Neuronal stem cell (in vitro differentiated cells): Measurements from ENCODE around the gene ZNF845.

Experiments used
- DNase-seq: peaks from one replicate; pipeline ENCODE4 v3.0.0-alpha.2; 2013; ENCODE audit warnings: low spot score
- H2AFZ ChIP-seq: one replicate; pipeline ENCODE4 v1.6.1; 2013; ENCODE audit warnings: mild to moderate bottlenecking, low read length, inconsistent platforms
- H2AK5ac ChIP-seq: 2 replicates; pipeline ENCODE4 v1.6.1; 2013; ENCODE audit warnings: low read depth, mild to moderate bottlenecking, inconsistent platforms, low read length, moderate library complexity, mixed read lengths
- H2BK120ac ChIP-seq: 2 replicates; pipeline ENCODE4 v1.6.1; 2013; ENCODE audit warnings: low read depth, mild to moderate bottlenecking, inconsistent platforms, low read length, moderate library complexity, mixed read lengths
- H2BK12ac ChIP-seq: one replicate; pipeline ENCODE4 v1.6.1; 2013; ENCODE audit warnings: low read length, inconsistent platforms
- H2BK15ac ChIP-seq: 2 replicates; pipeline ENCODE4 v1.6.1; 2013; ENCODE audit warnings: mild to moderate bottlenecking, low read length, inconsistent platforms, mixed read lengths
- H2BK5ac ChIP-seq: one replicate; pipeline ENCODE4 v1.6.1; 2013; ENCODE audit warnings: inconsistent platforms, mild to moderate bottlenecking, low read length, moderate library complexity
- H3K14ac ChIP-seq: one replicate; pipeline ENCODE4 v1.6.1; 2013; ENCODE audit warnings: low read length, inconsistent platforms
- H3K18ac ChIP-seq: 2 replicates; pipeline ENCODE4 v1.6.1; 2013; ENCODE audit warnings: low read length, inconsistent platforms
- H3K23ac ChIP-seq: 2 replicates; pipeline ENCODE4 v1.6.1; 2013; ENCODE audit warnings: low read depth, mild to moderate bottlenecking, mixed read lengths, low read length, inconsistent platforms; ENCODE audit not compliant: poor library complexity
- H3K27ac ChIP-seq: replicated peaks from 3 replicates; pipeline ENCODE4 v1.5.1; 2013; ENCODE audit warnings: low read length, inconsistent platforms
- H3K27me3 ChIP-seq, 3 experiments: 2 replicates each; pipeline ENCODE4 v1.6.1; 2013; ENCODE audit warnings: low read length in 3 of 3, mild to moderate bottlenecking in 2 of 3, inconsistent platforms in 1 of 3, low read depth in 1 of 3, mixed read lengths in 1 of 3, moderate library complexity in 1 of 3; ENCODE audit not compliant: control insufficient read depth in 3 of 3, insufficient read depth in 3 of 3
- H3K36me3 ChIP-seq, 2 donors: replicated peaks in 1 of 2; 2 replicates each; pipeline ENCODE4 v1.6.1; 2013; ENCODE audit warnings: low read length in 2 of 2; ENCODE audit not compliant: control insufficient read depth in 2 of 2, insufficient read depth in 2 of 2
- H3K4ac ChIP-seq: 2 replicates; pipeline ENCODE4 v1.6.1; 2013; ENCODE audit warnings: inconsistent platforms, mild to moderate bottlenecking, low read length, moderate library complexity
- H3K4me1 ChIP-seq, 2 donors: 1 replicate in 1 of 2; 2 replicates in 1 of 2; pipeline ENCODE4 v1.6.1; 2013; ENCODE audit warnings: low read length in 2 of 2, low read depth in 1 of 2; ENCODE audit not compliant: control insufficient read depth in 2 of 2, insufficient read depth in 1 of 2
- H3K4me2 ChIP-seq: one replicate; pipeline ENCODE4 v1.6.1; 2013; ENCODE audit warnings: mild to moderate bottlenecking, low read length, inconsistent platforms; ENCODE audit not compliant: insufficient read depth, poor library complexity, severe bottlenecking
- H3K4me3 ChIP-seq, 2 donors: 2 replicates each; pipeline ENCODE4 v1.5.1; 2013; ENCODE audit warnings: low read length in 2 of 2, mild to moderate bottlenecking in 2 of 2, inconsistent platforms in 1 of 2, moderate library complexity in 1 of 2
- H3K79me1 ChIP-seq: one replicate; pipeline ENCODE4 v1.6.1; 2013; ENCODE audit warnings: low read depth, mild to moderate bottlenecking, inconsistent platforms, low read length, moderate library complexity
- H3K9ac ChIP-seq: one replicate; pipeline ENCODE4 v1.6.1; 2013; ENCODE audit warnings: mild to moderate bottlenecking, low read depth, low read length, inconsistent platforms; ENCODE audit not compliant: poor library complexity
- H3K9me3 ChIP-seq, 2 donors: replicated peaks in 1 of 2; 2 replicates each; pipeline versions ENCODE3 to v1.6.1; 2013; ENCODE audit warnings: low read length in 2 of 2, mild to moderate bottlenecking in 2 of 2, inconsistent platforms in 1 of 2, low read depth in 1 of 2, mixed read lengths in 1 of 2, moderate library complexity in 1 of 2; ENCODE audit not compliant: control insufficient read depth in 2 of 2, insufficient read depth in 1 of 2
- H4K8ac ChIP-seq: one replicate; pipeline ENCODE4 v1.6.1; 2013; ENCODE audit warnings: low read depth, mild to moderate bottlenecking, inconsistent platforms, low read length, moderate library complexity
- H4K91ac ChIP-seq: one replicate; pipeline ENCODE4 v1.6.1; 2013; ENCODE audit warnings: low read length, low read depth, mild to moderate bottlenecking, inconsistent platforms; ENCODE audit not compliant: poor library complexity
- WGBS, 2 donors: extraction: QIAGEN DNeasy Blood & Tissue Kit; methylation state at CpG; one replicate each; pipeline ENCODE4 v1.1.7; 2013; ENCODE audit warnings: missing lambda C conversion rate in 2 of 2, mixed read lengths in 1 of 2; ENCODE audit not compliant: insufficient read length in 2 of 2, insufficient replicate concordance in 1 of 2; ENCODE audit errors: extremely low coverage in 2 of 2; 5-methylcytosine and 5-hydroxymethylcytosine counted together

Gene ZNF845

GRCh38 chr19:53389571-53389970, 56.0 kb downstream of the ZNF845 start:
- Histone ChIP-seq H3K36me3 (peaks cover 0 to 2% of the 10 kb centered on the region in 2 donors), H2BK15ac (no peak overlapping the region), H2BK120ac (no peak overlapping the region), H2BK12ac (no peak overlapping the region), H3K4ac (no peak overlapping the region), H2BK5ac (no peak overlapping the region), H3K4me1 (peaks cover 0 to 3% of the 10 kb centered on the region in 2 donors), H3K14ac (no peak overlapping the region), H3K4me2 (no peak overlapping the region), H4K8ac (no peak overlapping the region), H3K27ac (no peak overlapping the region), H3K9ac (no peak overlapping the region), H3K4me3 (no peak overlapping the region), H3K23ac (no peak overlapping the region), H3K18ac (no peak overlapping the region), H3K27me3 (no peaks in the 10 kb centered on the region), H2AFZ (no peak overlapping the region), H3K79me1 (no peaks in the 10 kb centered on the region), H4K91ac (no peak overlapping the region), H3K9me3 (peaks cover 6 to 22% of the 10 kb centered on the region in 2 donors), H2AK5ac (no peak overlapping the region)
- WGBS, 2 donors = no CpG with 5 or more reads among the region's 8 CpGs
- DNase-seq = no peak

- H3K27ac ChIP-seq = no peak overlapping the region
- peak overlapping the region; percentile 11 for H3K4me2 ChIP-seq
- no peak overlapping the region for H3K23ac ChIP-seq
- no peak overlapping the region for H2BK15ac ChIP-seq
- no peak overlapping the region for H3K14ac ChIP-seq
- peaks cover 6 to 18% of the 10 kb centered on the region in 2 donors for H3K9me3 ChIP-seq
- H2BK5ac ChIP-seq = no peak overlapping the region
- H2BK12ac ChIP-seq = no peak overlapping the region
- no peak overlapping the region for H3K18ac ChIP-seq
- no peak overlapping the region for H3K9ac ChIP-seq
- no peak overlapping the region for H4K8ac ChIP-seq
- H3K4me1 ChIP-seq = peaks cover 0 to 3% of the 10 kb centered on the region in 2 donors
- H4K91ac ChIP-seq = no peak overlapping the region
- no peaks in the 10 kb centered on the region for H3K27me3 ChIP-seq
- H2AFZ ChIP-seq = no peak overlapping the region
- no CpG with 5 or more reads among the region's 22 CpGs for WGBS, 2 donors
- H3K79me1 ChIP-seq = peaks cover under 1% of the 10 kb centered on the region
- no peak overlapping the region for H2AK5ac ChIP-seq
- peaks cover 0 to 2% of the 10 kb centered on the region in 2 donors for H3K36me3 ChIP-seq
- H2BK120ac ChIP-seq = no peak overlapping the region
- no peak for DNase-seq
- no peak overlapping the region for H3K4me3 ChIP-seq
- no peak overlapping the region for H3K4ac ChIP-seq
Observed at GRCh38 chr19:53389978-53390377, 56.4 kb downstream of the ZNF845 start.

GRCh38 chr19:53394522-53394973, 61.0 kb downstream of the ZNF845 start:
- Histone ChIP-seq H2BK5ac (peak overlapping the region; percentile 46), H3K23ac (no peak overlapping the region), H2BK12ac (no peak overlapping the region), H2BK15ac (no peak overlapping the region), H3K36me3 (peaks cover 2 to 16% of the 10 kb centered on the region in 2 donors), H3K9ac (no peak overlapping the region), H3K27ac (peak overlapping the region; percentile 78), H2BK120ac (no peak overlapping the region), H3K18ac (peak overlapping the region; percentile 80), H3K4me1 (peaks cover 0 to 3% of the 10 kb centered on the region in 2 donors), H3K14ac (no peak overlapping the region), H3K27me3 (no peaks in the 10 kb centered on the region), H3K4me3 (peak overlapping the region; percentile 70 to 79), H2AK5ac (no peak overlapping the region), H2AFZ (peak overlapping the region; percentile 91), H3K79me1 (peaks cover 2% of the 10 kb centered on the region), H4K91ac (no peak overlapping the region), H3K4ac (no peak overlapping the region), H4K8ac (no peak overlapping the region), H3K9me3 (peaks cover under 1 to 9% of the 10 kb centered on the region in 2 donors), H3K4me2 (peak overlapping the region; percentile 42)
- no CpG with 5 or more reads among the region's 18 CpGs for WGBS, 2 donors
- no peak for DNase-seq

GRCh38 chr19:53394974-53395839, 61.7 kb downstream of the ZNF845 start, which contains the start of gene ZNF765:
Gene ZNF765 (plus strand): TSS chr19:53395149. CDS start chr19:53398016, 2,867 bp downstream.
- Histone ChIP-seq H3K23ac (peak within 1 kb of the TSS; percentile 80), H3K79me1 (peaks cover 2% of the 10 kb centered on the region)

More at GRCh38 chr19:53394974-53395839, 61.7 kb downstream of the ZNF845 start, which contains the start of gene ZNF765:
- Histone ChIP-seq H2BK120ac (no peak within 1 kb of the TSS), H3K9ac (peak within 1 kb of the TSS; percentile 70), H3K4ac (no peak within 1 kb of the TSS), H3K4me2 (peak within 1 kb of the TSS; percentile 93), H4K8ac (no peak within 1 kb of the TSS), H3K27me3 (no peaks in the 10 kb centered on the region), H3K36me3 (peaks cover 4 to 22% of the 10 kb centered on the region in 2 donors), H3K4me3 (peak within 1 kb of the TSS; percentile 79 to 96), H2BK12ac (no peak within 1 kb of the TSS), H2BK5ac (peak within 1 kb of the TSS; percentile 46), H3K4me1 (peaks cover 0 to 3% of the 10 kb centered on the region in 2 donors), H3K14ac (no peak within 1 kb of the TSS), H2AFZ (peak within 1 kb of the TSS; percentile 91), H3K18ac (peak within 1 kb of the TSS; percentile 80), H3K27ac (peak within 1 kb of the TSS; percentile 78), H2AK5ac (no peak within 1 kb of the TSS), H4K91ac (no peak within 1 kb of the TSS), H3K9me3 (peaks cover 0 to 16% of the 10 kb centered on the region in 2 donors), H2BK15ac (no peak within 1 kb of the TSS)
- peak; percentile 93 for DNase-seq
- WGBS, 2 donors = no CpG with 5 or more reads among the region's 58 CpGs
